22Rv1 (cell line): ENCODE measurements around the gene DPP6.

Experiments
- CTCF ChIP-seq: fragments of 450-650 bp; IDR thresholded peaks from 2 replicates; pipeline ENCODE4 v1.5.1; 2017; ENCODE audit warnings: mild to moderate bottlenecking
- ZFX ChIP-seq: fragments of 450-650 bp; IDR thresholded peaks from 2 replicates; pipeline ENCODE4 v1.6.1; 2017; ENCODE audit warnings: antibody characterized with exemption, borderline replicate concordance

GRCh38 chr7:154776350-154776749 is 724.2 kb downstream of the DPP6 start:
- TF ChIP-seq CTCF (no peak), ZFX (no peak)
